CD4-positive, alpha-beta T cell (primary cell): ENCODE measurements around the gene SMIM14. TPM values are rescaled to one million over a fixed set of nuclear protein-coding genes. Genes with fewer than 3 reads are reported as not detected.

Source experiments
- ATAC-seq: fragments of 200-7000 bp; cut with Tn5 transposase; one replicate; pipeline ENCODE4 v1.10.0; 2022; ENCODE audit warnings: mild to moderate bottlenecking; ENCODE audit not compliant: poor library complexity
- CTCF ChIA-PET: fragments of 350-600 bp; sonication (Branson Sonifier 250); formaldehyde crosslinking; loops from one replicate; lab custom pipeline; 2021; ENCODE audit warnings: antibody characterized with exemption, inconsistent platforms; lab: Charles Lee
- POLR2A ChIA-PET: fragments of 350-600 bp; sonication (Branson Sonifier 250); formaldehyde crosslinking; loops from one replicate; lab custom pipeline; 2021; ENCODE audit warnings: antibody characterized with exemption, inconsistent platforms; lab: Charles Lee
- DNase-seq, 14 experiments: peaks; one replicate each; pipeline ENCODE4 v3.0.0-alpha.2; 2013 to 2020; ENCODE audit warnings: mixed read lengths in 2 of 14
- H3K27ac ChIP-seq, 2 donors: one replicate each; pipeline versions ENCODE4 v1.5.1 to v1.7.0; 2013; ENCODE audit warnings: low read length in 2 of 2, low read depth in 1 of 2, mild to moderate bottlenecking in 1 of 2
- H3K27me3 ChIP-seq, 2 experiments: 1 replicate in 1 of 2; 2 replicates in 1 of 2; pipeline versions ENCODE4 v1.6.1 to v1.7.0; 2013; ENCODE audit warnings: low read length in 2 of 2, control low read depth in 1 of 2, mild to moderate bottlenecking in 1 of 2, moderate library complexity in 1 of 2; ENCODE audit not compliant: insufficient read depth in 2 of 2, control insufficient read depth in 1 of 2
- H3K36me3 ChIP-seq: one replicate; pipeline ENCODE4 v1.6.1; 2013; ENCODE audit warnings: low read length, control low read depth; ENCODE audit not compliant: insufficient read depth
- H3K4me1 ChIP-seq: one replicate; pipeline ENCODE4 v1.6.1; 2013; ENCODE audit warnings: low read length, control low read depth; ENCODE audit not compliant: insufficient read depth
- H3K4me3 ChIP-seq: one replicate; pipeline ENCODE4 v1.5.1; 2013; ENCODE audit warnings: mild to moderate bottlenecking, low read length, moderate library complexity
- H3K9me3 ChIP-seq, 2 experiments: 1 replicate in 1 of 2; 2 replicates in 1 of 2; pipeline versions ENCODE4 v1.6.1 to v1.7.0; 2013; ENCODE audit warnings: low read length in 2 of 2, mild to moderate bottlenecking in 2 of 2, control low read depth in 1 of 2, moderate library complexity in 1 of 2; ENCODE audit not compliant: control insufficient read depth in 1 of 2, insufficient read depth in 1 of 2
- H3K27ac Mint-ChIP-seq: one replicate; pipeline ENCODE4 v1.8.0; 2020; ENCODE audit warnings: mixed read lengths
- H3K27me3 Mint-ChIP-seq: one replicate; pipeline ENCODE4 v1.8.0; 2021; ENCODE audit warnings: mixed read lengths
- H3K36me3 Mint-ChIP-seq: one replicate; pipeline ENCODE4 v1.8.0; 2021; ENCODE audit warnings: low read depth, mixed read lengths
- H3K4me1 Mint-ChIP-seq: one replicate; pipeline ENCODE4 v1.8.0; 2021; ENCODE audit warnings: low read depth, mixed read lengths
- H3K4me3 Mint-ChIP-seq: one replicate; pipeline ENCODE4 v1.8.0; 2020; ENCODE audit warnings: mild to moderate bottlenecking, mixed read lengths
- H3K9me3 Mint-ChIP-seq: one replicate; pipeline ENCODE4 v1.8.0; 2020; ENCODE audit warnings: mixed read lengths
- intact Hi-C, 2 experiments: fragments of 100-400 bp; cut with DNase I in 1 of 2; cut with micrococcal nuclease in 1 of 2; formaldehyde crosslinking; loops; one replicate each; pipeline versions ENCODE4 v1.15.1 to v1.9.0; 2023 to 2025; cut with DNase I, micrococcal nuclease
- total RNA-seq, 174 experiments: library from RNA in 2 of 174; stranded (reverse) in 2 of 174; gene quantifications; one replicate each; pipeline ENCODE4 v1.2.3 and lab custom pipeline; 2021 to 2026
- TF ChIP-seq, protein P1 (sequence below): fragments of 200-600 bp; IDR thresholded peaks from one replicate; pipeline ENCODE4 v1.8.0; 2022; ENCODE audit warnings: antibody characterized with exemption, mild to moderate bottlenecking

SMIM14 gene
- total RNA-seq, 2 experiments from 2014 or later: 2.0 to 3.1 TPM

GRCh38 chr4:39587881-39588280 is 50.8 kb downstream of the SMIM14 start:
- H3K27ac Mint-ChIP-seq: no peak overlapping the region
- Histone ChIP-seq H3K4me3 (no peak overlapping the region), H3K36me3 (no peaks in the 10 kb centered on the region), H3K27ac (no peak overlapping the region), H3K9me3 (no peaks in the 10 kb centered on the region), H3K27me3 (no peaks in the 10 kb centered on the region), H3K4me1 (no peaks in the 10 kb centered on the region)
- no peaks in the 10 kb centered on the region for H3K36me3 Mint-ChIP-seq
- no peak for ATAC-seq
- DNase-seq: no peak
- H3K4me3 Mint-ChIP-seq: no peak overlapping the region
- H3K4me1 Mint-ChIP-seq: no peaks in the 10 kb centered on the region
- POLR2A ChIA-PET: interaction anchor here (0.5 kb wide), 1 partner anchor 1133 kb away, joined by 3 read pairs; no protein-coding TSS in a partner anchor
- CTCF ChIA-PET: no interaction called here
- no peaks in the 10 kb centered on the region for H3K9me3 Mint-ChIP-seq
- H3K27me3 Mint-ChIP-seq: no peaks in the 10 kb centered on the region
- TF ChIP-seq, protein P1, sequence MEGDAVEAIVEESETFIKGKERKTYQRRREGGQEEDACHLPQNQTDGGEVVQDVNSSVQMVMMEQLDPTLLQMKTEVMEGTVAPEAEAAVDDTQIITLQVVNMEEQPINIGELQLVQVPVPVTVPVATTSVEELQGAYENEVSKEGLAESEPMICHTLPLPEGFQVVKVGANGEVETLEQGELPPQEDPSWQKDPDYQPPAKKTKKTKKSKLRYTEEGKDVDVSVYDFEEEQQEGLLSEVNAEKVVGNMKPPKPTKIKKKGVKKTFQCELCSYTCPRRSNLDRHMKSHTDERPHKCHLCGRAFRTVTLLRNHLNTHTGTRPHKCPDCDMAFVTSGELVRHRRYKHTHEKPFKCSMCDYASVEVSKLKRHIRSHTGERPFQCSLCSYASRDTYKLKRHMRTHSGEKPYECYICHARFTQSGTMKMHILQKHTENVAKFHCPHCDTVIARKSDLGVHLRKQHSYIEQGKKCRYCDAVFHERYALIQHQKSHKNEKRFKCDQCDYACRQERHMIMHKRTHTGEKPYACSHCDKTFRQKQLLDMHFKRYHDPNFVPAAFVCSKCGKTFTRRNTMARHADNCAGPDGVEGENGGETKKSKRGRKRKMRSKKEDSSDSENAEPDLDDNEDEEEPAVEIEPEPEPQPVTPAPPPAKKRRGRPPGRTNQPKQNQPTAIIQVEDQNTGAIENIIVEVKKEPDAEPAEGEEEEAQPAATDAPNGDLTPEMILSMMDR: no peak
- intact Hi-C loops: no loop called here

- DNase-seq (no peak), ATAC-seq (no peak)
- Histone ChIP-seq H3K9me3 (no peaks in the 10 kb centered on the region), H3K36me3 (no peaks in the 10 kb centered on the region), H3K4me3 (no peak overlapping the region), H3K27me3 (no peaks in the 10 kb centered on the region), H3K4me1 (no peaks in the 10 kb centered on the region), H3K27ac (no peak overlapping the region)
- Mint-ChIP-seq H3K27me3 (no peaks in the 10 kb centered on the region), H3K4me3 (no peak overlapping the region), H3K4me1 (no peaks in the 10 kb centered on the region), H3K9me3 (no peaks in the 10 kb centered on the region), H3K27ac (no peak overlapping the region), H3K36me3 (peaks cover 5% of the 10 kb centered on the region)
- intact Hi-C loops: no loop called here
- ChIA-PET POLR2A (no interaction called here), CTCF (no interaction called here)
- TF ChIP-seq, protein P1: no peak
These were observed 63.7 kb downstream of the SMIM14 start for GRCh38 chr4:39574946-39575345.

DNA sequence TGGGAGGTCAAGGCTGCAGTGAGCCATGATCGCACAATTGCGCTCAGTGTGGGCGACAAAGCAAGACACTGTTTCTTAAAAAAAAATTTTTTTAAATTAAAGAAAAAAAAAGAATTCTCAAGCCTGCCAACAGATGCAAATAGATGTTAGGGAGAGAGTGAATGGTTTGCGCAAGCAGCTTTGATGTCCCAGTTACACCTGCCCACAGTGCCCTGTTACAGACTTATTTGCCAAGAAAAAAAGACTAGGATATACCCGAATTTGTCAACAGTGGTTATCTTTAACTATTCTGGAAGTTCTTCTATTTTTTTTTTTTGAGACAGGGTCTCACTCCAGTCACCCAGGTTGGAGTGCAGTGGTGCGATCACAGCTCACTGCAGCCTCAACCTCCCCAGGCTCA is 67.2 kb downstream of the SMIM14 start:
- Histone ChIP-seq H3K27ac (no peak overlapping the region), H3K27me3 (no peaks in the 10 kb centered on the region), H3K9me3 (no peaks in the 10 kb centered on the region), H3K36me3 (no peaks in the 10 kb centered on the region), H3K4me3 (no peak overlapping the region), H3K4me1 (no peaks in the 10 kb centered on the region)
- H3K36me3 Mint-ChIP-seq: peaks cover 5% of the 10 kb centered on the region
- H3K9me3 Mint-ChIP-seq: no peaks in the 10 kb centered on the region
- no peaks in the 10 kb centered on the region for H3K27me3 Mint-ChIP-seq
- peaks cover 4% of the 10 kb centered on the region for H3K4me1 Mint-ChIP-seq
- DNase-seq (no peak), ATAC-seq (no peak)
- no peak overlapping the region for H3K4me3 Mint-ChIP-seq
- no peak overlapping the region for H3K27ac Mint-ChIP-seq
- intact Hi-C loops: no loop called here
- ChIA-PET CTCF (no interaction called here), POLR2A (no interaction called here)
- TF ChIP-seq, protein P1: no peak
